AG04450 (cell line): Measurements from ENCODE around the gene SPR. TPM values are rescaled to one million over a fixed set of nuclear protein-coding genes. Genes with fewer than 3 reads are reported as not detected.

Source experiments
- CTCF ChIA-PET: fragments of 300-600, 350-600 bp; formaldehyde crosslinking; extraction: SDS; loops from one replicate; lab custom pipeline; 2022; ENCODE audit warnings: antibody characterized with exemption, inconsistent platforms; lab: Charles Lee
- POLR2A ChIA-PET: fragments of 350-600 bp; formaldehyde crosslinking; extraction: SDS; loops from one replicate; lab custom pipeline; 2021; ENCODE audit warnings: antibody characterized with exemption, inconsistent platforms; lab: Yijun Ruan, JAX
- DNase-seq: peaks from one replicate; pipeline ENCODE4 v3.0.0-alpha.2; 2011; ENCODE audit warnings: low read depth, low spot score
- H3K27ac ChIP-seq: one replicate; pipeline ENCODE4 v1.5.1; 2012; ENCODE audit warnings: low read depth, low read length, control low read depth
- H3K27me3 ChIP-seq: one replicate; pipeline ENCODE4 v1.6.0; 2012; ENCODE audit warnings: low read length; ENCODE audit not compliant: control insufficient read depth, insufficient read depth
- H3K4me3 ChIP-seq: 2 replicates; pipeline ENCODE4 v1.5.1; 2011; ENCODE audit warnings: mild to moderate bottlenecking, low read depth, low read length, control low read depth
- H3K9me3 ChIP-seq: 2 replicates; pipeline ENCODE4 v1.5.1; 2012; ENCODE audit warnings: low read length; ENCODE audit not compliant: control insufficient read depth, insufficient read depth
- polyA plus RNA-seq: library from polyadenylated mRNA; depleted of rRNA; stranded (reverse); fragments of >200 nt; gene quantifications from 2 replicates; pipeline ENCODE4 v1.2.3, GENCODE V29; 2011
- TF ChIP-seq, protein P1 (sequence below): IDR thresholded peaks from 2 replicates; pipeline ENCODE4 v1.5.1; 2011; ENCODE audit warnings: low read depth, low read length, control low read depth, inconsistent platforms

The SPR gene
- polyA plus RNA-seq, 1 experiment, result 17.5 TPM

DNA sequence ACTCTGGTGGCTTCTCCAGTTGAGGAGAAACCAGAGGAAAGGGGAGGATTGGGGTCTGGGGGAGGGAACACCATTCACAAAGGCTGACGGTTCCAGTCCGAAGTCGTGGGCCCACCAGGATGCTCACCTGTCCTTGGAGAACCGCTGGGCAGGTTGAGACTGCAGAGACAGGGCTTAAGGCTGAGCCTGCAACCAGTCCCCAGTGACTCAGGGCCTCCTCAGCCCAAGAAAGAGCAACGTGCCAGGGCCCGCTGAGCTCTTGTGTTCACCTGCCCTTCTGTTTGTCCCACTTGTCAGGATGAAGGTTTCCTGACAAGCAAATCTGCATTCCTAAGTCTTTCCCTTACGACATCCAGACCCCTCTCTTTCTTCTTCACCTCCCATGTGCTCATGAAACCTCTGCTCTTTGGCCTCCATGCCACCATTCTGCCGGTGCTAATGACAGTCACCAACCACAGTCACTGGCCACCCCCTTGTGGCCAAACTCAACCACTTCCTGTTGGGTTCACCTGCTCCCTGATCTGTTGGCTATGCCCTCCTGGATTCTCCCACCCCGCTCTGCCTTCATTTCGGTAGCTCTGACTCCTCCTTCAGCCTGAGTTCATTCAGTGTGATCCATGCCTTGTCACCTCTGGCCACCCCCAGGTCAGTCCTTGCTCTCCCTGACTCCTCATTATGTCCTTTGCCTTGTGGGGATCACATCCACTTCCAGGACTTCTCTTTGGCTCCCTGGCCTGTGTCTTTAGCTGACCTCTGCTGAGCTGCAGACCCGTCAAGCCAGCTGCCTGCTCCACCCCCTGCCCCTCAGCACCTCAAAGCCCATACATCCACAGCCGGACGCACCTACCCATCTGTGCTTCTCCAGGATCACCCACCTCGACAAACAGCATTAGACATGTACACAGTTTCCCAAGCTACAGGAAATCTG lies 47.7 kb downstream of the SPR start:
- H3K9me3 ChIP-seq, result no peaks in the 10 kb centered on the region
- ChIA-PET POLR2A (no interaction called here), CTCF (interaction anchor here (0.7 to 1.3 kb wide), 3 partner anchors 42 to 242 kb away, joined by 3 to 4 read pairs (median 3); no protein-coding TSS in a partner anchor)
- H3K4me3 ChIP-seq, result no peak overlapping the region
- TF ChIP-seq, protein P1, sequence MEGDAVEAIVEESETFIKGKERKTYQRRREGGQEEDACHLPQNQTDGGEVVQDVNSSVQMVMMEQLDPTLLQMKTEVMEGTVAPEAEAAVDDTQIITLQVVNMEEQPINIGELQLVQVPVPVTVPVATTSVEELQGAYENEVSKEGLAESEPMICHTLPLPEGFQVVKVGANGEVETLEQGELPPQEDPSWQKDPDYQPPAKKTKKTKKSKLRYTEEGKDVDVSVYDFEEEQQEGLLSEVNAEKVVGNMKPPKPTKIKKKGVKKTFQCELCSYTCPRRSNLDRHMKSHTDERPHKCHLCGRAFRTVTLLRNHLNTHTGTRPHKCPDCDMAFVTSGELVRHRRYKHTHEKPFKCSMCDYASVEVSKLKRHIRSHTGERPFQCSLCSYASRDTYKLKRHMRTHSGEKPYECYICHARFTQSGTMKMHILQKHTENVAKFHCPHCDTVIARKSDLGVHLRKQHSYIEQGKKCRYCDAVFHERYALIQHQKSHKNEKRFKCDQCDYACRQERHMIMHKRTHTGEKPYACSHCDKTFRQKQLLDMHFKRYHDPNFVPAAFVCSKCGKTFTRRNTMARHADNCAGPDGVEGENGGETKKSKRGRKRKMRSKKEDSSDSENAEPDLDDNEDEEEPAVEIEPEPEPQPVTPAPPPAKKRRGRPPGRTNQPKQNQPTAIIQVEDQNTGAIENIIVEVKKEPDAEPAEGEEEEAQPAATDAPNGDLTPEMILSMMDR, result no peak
- no peak for DNase-seq
- no peak overlapping the region for H3K27ac ChIP-seq
- H3K27me3 ChIP-seq, result peaks cover 7% of the 10 kb centered on the region

DNA sequence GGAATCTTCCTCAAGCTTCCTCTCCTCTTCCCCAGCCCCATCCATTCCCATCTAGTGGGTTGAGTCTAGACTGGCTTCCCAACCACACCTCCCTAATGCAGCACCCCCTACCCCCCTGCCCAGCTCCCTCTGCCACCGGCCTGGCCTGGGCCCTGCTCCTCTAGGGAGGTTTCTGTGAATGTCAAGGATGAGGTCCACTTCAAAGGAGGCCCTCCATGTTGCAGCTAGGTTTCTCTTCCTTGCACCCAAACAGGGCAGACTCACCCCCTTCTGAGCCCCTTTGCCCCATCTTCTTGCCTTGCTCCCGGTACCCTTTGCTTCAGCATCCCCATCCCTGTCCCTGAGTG lies 48.4 kb downstream of the SPR start:
- no peak overlapping the region for H3K27ac ChIP-seq
- H3K9me3 ChIP-seq, result no peaks in the 10 kb centered on the region
- H3K4me3 ChIP-seq, result no peak overlapping the region
- TF ChIP-seq, protein P1, result no peak
- ChIA-PET CTCF (interaction anchor here (0.7 to 1.3 kb wide), 3 partner anchors 42 to 241 kb away, joined by 3 to 4 read pairs (median 3); no protein-coding TSS in a partner anchor), POLR2A (no interaction called here)
- H3K27me3 ChIP-seq, result peaks cover under 1% of the 10 kb centered on the region
- no peak for DNase-seq

DNA sequence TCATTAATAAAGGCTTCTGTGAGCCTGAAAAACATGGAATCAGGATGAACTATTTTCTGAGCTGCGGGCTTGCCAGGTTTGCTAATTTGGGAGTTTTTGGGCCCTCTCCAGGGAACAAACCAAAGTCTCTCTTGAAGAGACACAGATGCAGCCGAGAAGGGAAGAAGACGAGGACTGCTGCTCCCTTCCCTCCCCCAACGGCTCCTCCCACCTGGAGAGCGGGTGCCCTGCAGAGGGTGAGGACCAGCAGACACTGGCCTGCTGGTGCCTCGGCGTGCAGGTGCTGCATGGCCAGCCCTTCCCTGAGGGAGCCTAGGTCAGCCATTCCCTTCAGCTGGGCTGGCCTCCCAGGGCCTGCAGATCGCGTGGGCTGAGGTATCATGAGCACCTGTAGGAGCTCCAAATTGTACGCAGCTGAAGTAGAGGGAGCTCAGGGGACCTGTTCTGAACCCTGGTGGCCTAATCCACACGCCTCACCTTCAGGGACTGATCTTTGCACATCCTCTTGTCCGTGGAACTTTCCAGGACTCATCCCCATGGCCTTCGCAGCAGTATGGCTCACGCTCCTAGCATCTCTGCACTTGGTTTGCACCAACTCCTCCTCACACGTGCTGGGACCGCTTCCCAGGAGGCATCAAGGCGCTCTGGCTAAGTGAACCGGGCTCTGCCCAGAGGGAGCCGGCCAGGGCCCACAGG lies 49.6 kb downstream of the SPR start:
- H3K9me3 ChIP-seq, result no peaks in the 10 kb centered on the region
- H3K4me3 ChIP-seq, result no peak overlapping the region
- POLR2A ChIA-PET, result no interaction called here
- no peak overlapping the region for H3K27ac ChIP-seq
- TF ChIP-seq, protein P1, result no peak
- CTCF ChIA-PET, result interaction anchor here (1.3 kb wide), 1 partner anchor 37 kb away, joined by 3 read pairs; no protein-coding TSS in a partner anchor
- no peak for DNase-seq
- H3K27me3 ChIP-seq, result no peaks in the 10 kb centered on the region

DNA sequence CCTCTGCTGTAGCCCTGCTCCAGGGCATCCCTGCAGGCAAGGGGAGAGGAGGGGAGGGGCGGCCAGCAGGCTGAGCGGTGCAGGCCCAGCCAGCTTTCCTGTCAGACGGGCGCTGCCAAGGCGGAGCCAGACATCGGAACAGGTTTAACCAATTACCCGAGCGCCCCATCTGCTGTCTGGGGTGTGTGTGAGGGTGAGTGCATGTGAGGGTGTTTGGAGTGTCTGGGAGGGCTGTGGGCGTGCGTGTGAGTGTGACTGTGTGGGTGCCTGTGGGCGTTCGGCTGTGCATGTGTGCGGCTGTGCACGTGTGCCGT lies 50.1 kb downstream of the SPR start:
- CTCF ChIA-PET, result interaction anchor here (1.3 to 4.1 kb wide), 2 partner anchors 37 to 44 kb away, joined by 3 to 17 read pairs; no protein-coding TSS in a partner anchor
- no peak for DNase-seq
- no peaks in the 10 kb centered on the region for H3K27me3 ChIP-seq
- POLR2A ChIA-PET, result no interaction called here
- TF ChIP-seq, protein P1, result no peak
- H3K9me3 ChIP-seq, result no peaks in the 10 kb centered on the region; the same call in 1 of the 2 replicates
- H3K27ac ChIP-seq, result no peak overlapping the region
- no peak overlapping the region for H3K4me3 ChIP-seq
